Measurements from ENCODE around the gene IZUMO2. TPM values are rescaled to one million over a fixed set of nuclear protein-coding genes. Genes with fewer than 3 reads are reported as not detected.

The IZUMO2 gene
- total RNA-seq, 1 donor from 2014 or later = not detected

- H3K4me3 ChIP-seq = peak overlapping the region; percentile 49
- H3K36me3 ChIP-seq = no peaks in the 10 kb centered on the region
- peaks cover 32% of the 10 kb centered on the region for H3K27me3 ChIP-seq (ENCODE audit: low read depth)
- ATAC-seq = peak; percentile 78 to 86
- H3K27ac ChIP-seq = peak overlapping the region; percentile 90
- intact Hi-C loops (cut with DNase I) = no loop called here
- peak; percentile 30 for TF ChIP-seq CTCF (IDR thresholded peaks at IDR 0.05)
- DNase-seq = peak; percentile 83
- peaks cover 21% of the 10 kb centered on the region for H3K4me1 ChIP-seq
- H3K9me3 ChIP-seq = no peaks in the 10 kb centered on the region
These were observed 42.6 kb upstream of the IZUMO2 start for GRCh38 chr19:50205681-50206138.

GRCh38 chr19:50204811-50205675, 42.0 kb upstream of the IZUMO2 start:
- peak overlapping the region; percentile 90 for H3K27ac ChIP-seq
- peak; percentile 91 for DNase-seq

GRCh38 chr19:50204081-50204428, 41.0 kb upstream of the IZUMO2 start:
- Histone ChIP-seq H3K27me3 (ENCODE audit: low read depth) (peaks cover 32% of the 10 kb centered on the region), H3K4me1 (peaks cover 25% of the 10 kb centered on the region)
- intact Hi-C loops (cut with DNase I) = no loop called here

More at GRCh38 chr19:50204811-50205675, 42.0 kb upstream of the IZUMO2 start:
- no peak for TF ChIP-seq CTCF (IDR thresholded peaks at IDR 0.05)
- peak; percentile 92 to 94 for ATAC-seq
- no peaks in the 10 kb centered on the region for H3K36me3 ChIP-seq
- H3K4me3 ChIP-seq = peak overlapping the region; percentile 49
- no peaks in the 10 kb centered on the region for H3K9me3 ChIP-seq
- H3K4me1 ChIP-seq = peaks cover 21% of the 10 kb centered on the region
- intact Hi-C loops (cut with DNase I) = no loop called here
- H3K27me3 ChIP-seq (ENCODE audit: low read depth) = peaks cover 32% of the 10 kb centered on the region

GRCh38 chr19:50203281-50204080, 40.4 kb upstream of the IZUMO2 start, which contains the start of gene MYH14:
Gene MYH14 (plus strand): TSS chr19:50203622. CDS start chr19:50210366, 6,744 bp downstream.
- ATAC-seq (peak; percentile 88 to 90), DNase-seq (peak; percentile 92)
- H3K27me3 ChIP-seq (ENCODE audit: low read depth) = peaks cover 32% of the 10 kb centered on the region
- no peaks in the 10 kb centered on the region for H3K9me3 ChIP-seq
- peaks cover 27% of the 10 kb centered on the region for H3K4me1 ChIP-seq
- TF ChIP-seq CTCF (IDR thresholded peaks at IDR 0.05) = no peak
- peak within 1 kb of the TSS; percentile 58 for H3K4me3 ChIP-seq
- peak within 1 kb of the TSS; percentile 62 for H3K27ac ChIP-seq
- no peaks in the 10 kb centered on the region for H3K36me3 ChIP-seq
- intact Hi-C loops (cut with DNase I) = no loop called here

More at GRCh38 chr19:50204081-50204428, 41.0 kb upstream of the IZUMO2 start:
- Histone ChIP-seq H3K36me3 (no peaks in the 10 kb centered on the region), H3K4me3 (peak overlapping the region; percentile 58), H3K27ac (peak overlapping the region; percentile 62), H3K9me3 (no peaks in the 10 kb centered on the region)
- no peak for ATAC-seq
- DNase-seq = no peak
- TF ChIP-seq CTCF (IDR thresholded peaks at IDR 0.05) = no peak

GRCh38 chr19:50202962-50203280, 39.8 kb upstream of the IZUMO2 start:
- intact Hi-C loops (cut with DNase I) = no loop called here
- TF ChIP-seq CTCF (IDR thresholded peaks at IDR 0.05) = no peak
- H3K9me3 ChIP-seq = no peaks in the 10 kb centered on the region
- ATAC-seq (no peak), DNase-seq (no peak)
- peak overlapping the region; percentile 58 for H3K4me3 ChIP-seq
- H3K27ac ChIP-seq = no peak overlapping the region
- peaks cover 27% of the 10 kb centered on the region for H3K4me1 ChIP-seq
- H3K27me3 ChIP-seq (ENCODE audit: low read depth) = peaks cover 32% of the 10 kb centered on the region
- H3K36me3 ChIP-seq = no peaks in the 10 kb centered on the region

Data from lower lobe of right lung (tissue), 2 donors.